ENCODE data around the gene CYB561D2. TPM values are rescaled to one million over a fixed set of nuclear protein-coding genes. Genes with fewer than 3 reads are reported as not detected.

The CYB561D2 gene
- total RNA-seq, 1 experiment from 2014 or later: 16.8 TPM

DNA sequence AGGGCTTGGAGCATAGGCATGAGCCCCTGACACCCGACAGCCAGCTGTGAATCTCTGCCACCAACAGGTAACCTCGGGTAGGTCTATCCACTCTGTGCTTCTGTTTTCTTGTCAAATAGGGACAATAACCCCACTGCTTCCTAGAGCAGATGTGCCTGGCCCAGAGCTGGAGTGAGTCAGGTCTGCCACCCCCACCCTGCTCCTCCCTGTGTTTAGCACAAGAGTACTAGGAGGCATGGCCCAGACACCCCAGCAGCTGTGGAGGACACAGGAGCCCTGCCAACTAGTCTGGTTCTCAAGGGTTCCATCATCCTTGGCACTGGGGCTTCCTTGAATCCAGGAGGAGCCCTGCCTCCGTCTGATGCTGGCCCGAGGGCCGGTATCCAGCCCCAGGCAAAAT is 42.4 kb downstream of the CYB561D2 start:
- Histone ChIP-seq H4K91ac (ENCODE audit: insufficient read length, low read depth, low read length) (no peak overlapping the region), H2BK15ac (ENCODE audit: low read depth, low read length) (no peak overlapping the region), H2BK120ac (ENCODE audit: low read depth, low read length, poor library complexity, severe bottlenecking) (no peak overlapping the region), H2AK5ac (ENCODE audit: insufficient read length, low read length) (no peak overlapping the region), H4K20me1 (ENCODE audit: control insufficient read depth, insufficient read depth, insufficient read length) (no peaks in the 10 kb centered on the region), H3K23me2 (ENCODE audit: insufficient read length, low read depth, low read length, poor library complexity, severe bottlenecking) (no peaks in the 10 kb centered on the region), H3K79me1 (ENCODE audit: insufficient read depth, low read depth, low read length, poor library complexity, severe bottlenecking) (no peaks in the 10 kb centered on the region), H3K18ac (ENCODE audit: insufficient read length, low read depth, low read length) (no peak overlapping the region), H3K4me2 (ENCODE audit: insufficient read depth, insufficient read length, low read length) (no peak overlapping the region), H2BK5ac (ENCODE audit: insufficient read length, low read length) (no peak overlapping the region), H3K4me1 (ENCODE audit: insufficient read depth, low read length) (no peaks in the 10 kb centered on the region), H3K9ac (ENCODE audit: extremely low read depth, insufficient read length, low read length) (no peak overlapping the region), H3K9me3 (ENCODE audit: control insufficient read depth, low read depth, low read length) (no peaks in the 10 kb centered on the region), H2BK12ac (ENCODE audit: insufficient read length, low read depth, low read length) (no peak overlapping the region), H3T11ph (ENCODE audit: low read length) (no peak overlapping the region), H3K56ac (ENCODE audit: insufficient read length, low read depth, low read length) (no peak overlapping the region), H3K4ac (ENCODE audit: low read depth, low read length) (no peak overlapping the region), H3K27ac (ENCODE audit: insufficient read length, low read depth, low read length) (no peak overlapping the region), H2AFZ (ENCODE audit: low read length) (no peak overlapping the region), H4K8ac (replicated peaks; ENCODE audit: insufficient read length, low read depth, low read length) (no peak overlapping the region), H3K79me2 (ENCODE audit: insufficient read depth, low read length) (no peaks in the 10 kb centered on the region), H3K27me3 (ENCODE audit: insufficient read depth, low read length) (no peaks in the 10 kb centered on the region), H3K14ac (ENCODE audit: insufficient read depth, low read length) (no peak overlapping the region; the same call in 1 of the 2 replicates), H3K23ac (ENCODE audit: insufficient read length, low read depth, low read length) (no peak overlapping the region), H4K5ac (ENCODE audit: insufficient read length, low read depth, low read length) (no peak overlapping the region), H2BK20ac (ENCODE audit: low read depth, low read length, poor library complexity, severe bottlenecking) (no peak overlapping the region)
- no CpG with 5 or more reads among the region's 5 CpGs for WGBS (ENCODE audit: extremely low coverage, insufficient read length, low lambda C conversion rate)
- Mint-ChIP-seq H3K27me3 (ENCODE audit: low read depth) (peaks cover 6% of the 10 kb centered on the region), H3K27ac (no peak overlapping the region), H3K36me3 (ENCODE audit: insufficient read depth in 1 of 3, low read depth in 3 of 3) (0 out of 7 replicates have a peak, but pooled peaks cover 0 to 4% (median 0%) of the 10 kb centered on the region in 3 experiments), H3K4me3 (no peak overlapping the region), H3K9me3 (no peaks in the 10 kb centered on the region), H3K4me1 (0 out of 4 replicates have a peak, but pooled peaks cover 0 to 6% of the 10 kb centered on the region in 2 experiments)
- DNase-seq: no peak
- TF ChIP-seq, protein P1, sequence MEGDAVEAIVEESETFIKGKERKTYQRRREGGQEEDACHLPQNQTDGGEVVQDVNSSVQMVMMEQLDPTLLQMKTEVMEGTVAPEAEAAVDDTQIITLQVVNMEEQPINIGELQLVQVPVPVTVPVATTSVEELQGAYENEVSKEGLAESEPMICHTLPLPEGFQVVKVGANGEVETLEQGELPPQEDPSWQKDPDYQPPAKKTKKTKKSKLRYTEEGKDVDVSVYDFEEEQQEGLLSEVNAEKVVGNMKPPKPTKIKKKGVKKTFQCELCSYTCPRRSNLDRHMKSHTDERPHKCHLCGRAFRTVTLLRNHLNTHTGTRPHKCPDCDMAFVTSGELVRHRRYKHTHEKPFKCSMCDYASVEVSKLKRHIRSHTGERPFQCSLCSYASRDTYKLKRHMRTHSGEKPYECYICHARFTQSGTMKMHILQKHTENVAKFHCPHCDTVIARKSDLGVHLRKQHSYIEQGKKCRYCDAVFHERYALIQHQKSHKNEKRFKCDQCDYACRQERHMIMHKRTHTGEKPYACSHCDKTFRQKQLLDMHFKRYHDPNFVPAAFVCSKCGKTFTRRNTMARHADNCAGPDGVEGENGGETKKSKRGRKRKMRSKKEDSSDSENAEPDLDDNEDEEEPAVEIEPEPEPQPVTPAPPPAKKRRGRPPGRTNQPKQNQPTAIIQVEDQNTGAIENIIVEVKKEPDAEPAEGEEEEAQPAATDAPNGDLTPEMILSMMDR (conservative IDR thresholded peaks at IDR 0.05): no peak

Measured in H9 (cell line).